ENCODE measurements around the gene SERPINB3.

Gene SERPINB3

DNA sequence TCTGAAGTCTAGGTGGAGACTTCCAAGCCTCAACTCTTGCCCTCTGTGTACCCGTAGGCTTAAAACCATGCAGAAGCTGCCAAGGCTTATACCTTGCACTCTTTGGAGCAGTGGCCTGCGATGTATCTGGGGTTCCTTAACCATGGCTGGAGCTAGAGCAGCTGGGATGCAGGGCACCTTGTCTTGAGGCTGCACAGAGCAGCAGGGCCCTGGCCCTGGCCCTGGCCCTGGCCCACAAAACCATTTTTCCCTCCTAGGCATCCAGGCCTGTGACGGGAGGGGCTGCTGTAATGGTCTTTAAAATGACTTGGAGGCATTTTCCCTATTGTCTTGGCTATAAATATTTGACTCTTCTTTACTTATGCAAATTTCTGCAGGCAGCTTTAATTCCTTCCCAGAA lies 36.8 kb downstream of the SERPINB3 start:
- Histone ChIP-seq H3K9me3 (ENCODE audit: control insufficient read depth, low read length) (peaks cover 6% of the 10 kb centered on the region), H3K27ac (ENCODE audit: insufficient read depth, low read length, poor library complexity, severe bottlenecking) (no peak overlapping the region), H3K36me3 (ENCODE audit: control insufficient read depth, insufficient read depth, low read length) (no peaks in the 10 kb centered on the region), H3K4me1 (ENCODE audit: control insufficient read depth, insufficient read depth, low read length, poor library complexity, severe bottlenecking) (no peaks in the 10 kb centered on the region), H3K27me3 (replicated peaks; ENCODE audit: control insufficient read depth, insufficient read depth, low read length, poor library complexity, severe bottlenecking) (no peaks in the 10 kb centered on the region), H3K4me3 (ENCODE audit: insufficient read depth, low read depth, low read length, poor library complexity, severe bottlenecking) (no peak overlapping the region)
- no peak for DNase-seq

DNA sequence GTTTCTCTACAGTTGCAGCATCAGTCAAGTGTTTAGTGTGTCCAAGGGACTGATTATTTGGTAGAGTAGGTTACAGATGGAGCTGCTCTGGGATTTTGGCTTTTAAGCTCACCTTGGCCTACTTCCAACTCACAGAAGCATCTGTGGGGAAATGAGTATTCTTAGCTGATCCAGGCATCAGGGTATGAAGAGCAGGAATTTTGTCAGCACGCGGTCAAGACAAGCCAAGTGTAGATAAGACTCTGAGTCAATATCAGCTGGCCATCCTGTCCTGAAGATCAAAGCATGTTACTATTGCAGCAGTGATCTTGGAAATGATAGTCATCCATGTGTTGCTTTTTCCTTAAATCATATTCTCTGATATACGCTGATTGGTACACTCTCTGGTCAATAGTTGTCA lies 42.0 kb downstream of the SERPINB3 start:
- DNase-seq = no peak
- Histone ChIP-seq H3K4me3 (ENCODE audit: insufficient read depth, low read depth, low read length, poor library complexity, severe bottlenecking) (no peak overlapping the region), H3K9me3 (ENCODE audit: control insufficient read depth, low read length) (no peaks in the 10 kb centered on the region), H3K27me3 (replicated peaks; ENCODE audit: control insufficient read depth, insufficient read depth, low read length, poor library complexity, severe bottlenecking) (no peaks in the 10 kb centered on the region), H3K27ac (ENCODE audit: insufficient read depth, low read length, poor library complexity, severe bottlenecking) (no peak overlapping the region), H3K36me3 (ENCODE audit: control insufficient read depth, insufficient read depth, low read length) (no peaks in the 10 kb centered on the region), H3K4me1 (ENCODE audit: control insufficient read depth, insufficient read depth, low read length, poor library complexity, severe bottlenecking) (no peaks in the 10 kb centered on the region)

DNA sequence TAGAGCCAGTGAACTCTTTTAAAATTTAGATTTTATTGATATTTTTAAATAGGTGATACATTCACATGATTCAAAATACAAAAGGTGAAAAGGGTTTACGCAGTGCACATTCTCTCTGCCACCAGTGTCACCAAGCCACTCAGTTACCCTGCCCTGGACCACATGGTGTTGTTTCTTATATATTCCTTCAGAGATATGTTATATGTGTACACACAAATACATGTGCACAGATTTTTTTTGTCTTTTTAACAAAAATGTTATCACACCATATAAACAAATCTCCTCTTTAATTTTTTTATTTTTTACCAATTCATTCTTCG lies 43.8 kb downstream of the SERPINB3 start:
- H3K4me3 ChIP-seq (ENCODE audit: insufficient read depth, low read depth, low read length, poor library complexity, severe bottlenecking) = no peak overlapping the region
- no peak for DNase-seq
- H3K27me3 ChIP-seq (replicated peaks; ENCODE audit: control insufficient read depth, insufficient read depth, low read length, poor library complexity, severe bottlenecking) = no peaks in the 10 kb centered on the region
- H3K27ac ChIP-seq (ENCODE audit: insufficient read depth, low read length, poor library complexity, severe bottlenecking) = no peak overlapping the region
- no peaks in the 10 kb centered on the region for H3K36me3 ChIP-seq (ENCODE audit: control insufficient read depth, insufficient read depth, low read length)
- H3K9me3 ChIP-seq (ENCODE audit: control insufficient read depth, low read length) = no peaks in the 10 kb centered on the region
- no peaks in the 10 kb centered on the region for H3K4me1 ChIP-seq (ENCODE audit: control insufficient read depth, insufficient read depth, low read length, poor library complexity, severe bottlenecking)

DNA sequence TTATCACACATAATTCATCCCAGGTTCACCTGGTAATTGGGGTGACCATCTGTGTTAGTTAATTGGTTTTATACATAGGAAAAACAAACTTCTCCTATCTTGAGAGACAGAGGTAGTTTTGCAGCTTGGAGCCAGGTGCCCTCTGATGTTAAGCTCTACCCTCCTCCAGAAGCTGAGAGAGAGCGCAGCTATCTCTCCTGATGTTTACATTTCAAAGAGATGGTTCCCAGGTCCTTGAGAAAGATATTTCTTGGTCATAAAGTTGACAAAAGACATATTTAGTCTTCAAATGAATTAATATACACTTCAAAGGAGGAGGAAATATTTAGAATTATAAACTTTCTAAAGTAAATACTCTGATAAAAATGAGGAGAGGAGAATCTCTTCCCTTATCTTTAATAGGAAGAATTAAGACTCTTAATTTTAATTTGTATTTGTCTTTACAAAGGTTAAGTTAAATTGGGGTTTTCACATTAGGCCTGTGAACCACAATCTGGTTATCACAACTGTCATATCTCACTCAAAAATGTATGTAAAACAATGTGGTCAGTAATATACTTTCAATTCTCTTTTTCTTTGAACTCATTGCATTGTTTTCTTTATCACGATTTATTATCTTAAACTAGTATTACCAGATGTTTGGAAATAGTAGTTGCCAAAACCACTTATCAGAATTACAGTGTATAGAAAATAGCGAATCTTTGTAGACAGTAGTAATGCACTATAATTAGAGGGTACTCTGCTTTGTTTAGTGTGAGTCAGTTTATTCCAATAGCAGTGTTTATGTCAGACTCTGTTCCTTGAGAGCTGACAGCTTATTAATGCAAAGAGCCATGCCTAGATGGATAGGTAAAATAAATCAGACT lies 44.4 kb downstream of the SERPINB3 start:
- Histone ChIP-seq H3K27me3 (replicated peaks; ENCODE audit: control insufficient read depth, insufficient read depth, low read length, poor library complexity, severe bottlenecking) (no peaks in the 10 kb centered on the region), H3K4me1 (ENCODE audit: control insufficient read depth, insufficient read depth, low read length, poor library complexity, severe bottlenecking) (no peaks in the 10 kb centered on the region), H3K9me3 (ENCODE audit: control insufficient read depth, low read length) (no peaks in the 10 kb centered on the region), H3K27ac (ENCODE audit: insufficient read depth, low read length, poor library complexity, severe bottlenecking) (no peak overlapping the region), H3K36me3 (ENCODE audit: control insufficient read depth, insufficient read depth, low read length) (no peaks in the 10 kb centered on the region), H3K4me3 (ENCODE audit: insufficient read depth, low read depth, low read length, poor library complexity, severe bottlenecking) (no peak overlapping the region)
- DNase-seq = no peak

DNA sequence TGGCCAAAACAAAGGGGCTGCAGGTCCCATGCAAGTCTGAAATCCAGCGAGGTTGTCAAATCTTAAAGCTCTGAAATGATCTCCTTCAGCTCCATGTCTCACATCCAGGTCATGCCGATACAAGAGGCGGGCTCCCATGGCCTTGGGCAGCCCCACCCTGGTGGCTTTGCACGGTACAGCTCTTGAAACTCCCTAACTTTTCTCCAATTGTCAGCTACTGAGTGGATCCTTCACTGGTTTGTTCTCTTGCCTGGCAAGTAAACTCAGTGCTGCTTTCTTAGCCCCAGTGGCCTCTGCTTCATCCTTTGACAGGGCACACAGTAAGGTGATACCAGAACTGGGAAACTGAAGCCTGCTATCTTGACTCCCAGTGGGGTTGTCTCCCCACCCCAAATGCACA lies 48.3 kb downstream of the SERPINB3 start:
- no peaks in the 10 kb centered on the region for H3K9me3 ChIP-seq (ENCODE audit: control insufficient read depth, low read length)

DNA sequence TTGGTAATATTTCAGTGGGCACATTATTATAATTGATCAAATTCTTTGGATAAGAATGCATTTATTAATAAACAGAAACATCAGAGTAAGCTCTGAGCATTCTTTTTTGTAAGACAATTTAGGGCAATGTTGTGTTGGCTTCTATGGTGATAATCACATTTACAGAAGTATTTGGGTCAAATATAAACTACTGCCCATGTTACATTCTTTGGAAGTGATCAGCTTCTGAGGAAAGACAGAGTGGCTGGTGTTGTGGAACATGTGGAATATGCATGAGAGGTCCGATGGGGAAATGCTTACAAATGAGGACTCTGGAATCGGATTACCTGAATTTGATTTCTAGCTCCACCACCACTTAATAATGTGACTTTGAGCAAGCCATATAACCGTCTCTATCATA lies 55.2 kb downstream of the SERPINB3 start:
- no peaks in the 10 kb centered on the region for H3K36me3 ChIP-seq (ENCODE audit: control insufficient read depth, insufficient read depth, low read length)
- no peak overlapping the region for H3K4me3 ChIP-seq (ENCODE audit: insufficient read depth, low read depth, low read length, poor library complexity, severe bottlenecking)
- no peak overlapping the region for H3K27ac ChIP-seq (ENCODE audit: insufficient read depth, low read length, poor library complexity, severe bottlenecking)
- no peaks in the 10 kb centered on the region for H3K27me3 ChIP-seq (replicated peaks; ENCODE audit: control insufficient read depth, insufficient read depth, low read length, poor library complexity, severe bottlenecking)
- H3K9me3 ChIP-seq (ENCODE audit: control insufficient read depth, low read length) = no peaks in the 10 kb centered on the region
- DNase-seq = no peak
- H3K4me1 ChIP-seq (ENCODE audit: control insufficient read depth, insufficient read depth, low read length, poor library complexity, severe bottlenecking) = no peaks in the 10 kb centered on the region

More for the DNA sequence above, 48.3 kb downstream of the SERPINB3 start:
- Histone ChIP-seq H3K4me3 (ENCODE audit: insufficient read depth, low read depth, low read length, poor library complexity, severe bottlenecking) (no peak overlapping the region), H3K36me3 (ENCODE audit: control insufficient read depth, insufficient read depth, low read length) (no peaks in the 10 kb centered on the region), H3K4me1 (ENCODE audit: control insufficient read depth, insufficient read depth, low read length, poor library complexity, severe bottlenecking) (no peaks in the 10 kb centered on the region), H3K27ac (ENCODE audit: insufficient read depth, low read length, poor library complexity, severe bottlenecking) (no peak overlapping the region), H3K27me3 (replicated peaks; ENCODE audit: control insufficient read depth, insufficient read depth, low read length, poor library complexity, severe bottlenecking) (no peaks in the 10 kb centered on the region)
- no peak for DNase-seq

Data from effector memory CD4-positive, alpha-beta T cell (primary cell).